Inflammatory macrophage (primary cell): ENCODE measurements around the gene ANKRD45.
A peak's percentile ranks its signal among the peaks of the same experiment; 100 is the strongest.
"Not testable (repeated sequence)": the region's sequence is repeated elsewhere in the genome, so short reads cannot be mapped to it uniquely, and the experiment has no call there.

ENCODE experiments used
- DNase-seq, 2 donors: peaks; one replicate each; pipeline ENCODE4 v3.0.0-alpha.2; 2020 to 2022

Gene ANKRD45

DNA sequence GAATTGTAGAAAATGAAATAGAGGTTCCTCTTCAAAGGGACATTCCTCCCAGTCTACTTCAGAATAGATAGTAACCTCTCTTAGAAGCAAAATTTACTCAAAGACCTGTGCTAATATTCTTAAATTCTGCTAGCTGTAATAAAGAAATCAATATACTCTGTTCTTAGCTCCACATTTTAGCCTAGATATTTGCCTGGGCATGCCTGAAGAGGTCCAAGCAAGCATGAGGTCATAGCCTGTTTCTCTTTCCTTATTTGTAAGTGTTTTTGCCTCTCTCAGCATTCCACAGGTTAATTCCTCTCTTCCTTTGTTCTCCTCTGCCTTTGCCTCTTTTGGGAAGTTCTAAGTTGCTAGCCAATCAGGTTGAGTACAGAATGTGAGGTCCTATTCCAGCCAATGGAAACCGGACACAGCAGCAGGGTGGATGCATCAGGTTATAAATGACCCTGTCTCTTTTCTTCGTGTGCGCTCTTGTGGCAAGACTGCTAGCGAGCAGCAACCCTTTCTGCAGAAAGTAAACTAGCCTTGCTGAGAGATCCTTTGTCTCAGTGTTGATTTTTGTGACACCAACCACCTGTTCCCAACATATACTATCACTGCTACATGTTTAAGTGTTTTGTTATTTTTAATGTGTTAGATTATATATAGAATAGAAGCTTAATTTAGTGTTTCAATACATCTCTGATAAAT lies 27.1 kb downstream of the ANKRD45 start:
- not testable (repeated sequence) for DNase-seq

DNA sequence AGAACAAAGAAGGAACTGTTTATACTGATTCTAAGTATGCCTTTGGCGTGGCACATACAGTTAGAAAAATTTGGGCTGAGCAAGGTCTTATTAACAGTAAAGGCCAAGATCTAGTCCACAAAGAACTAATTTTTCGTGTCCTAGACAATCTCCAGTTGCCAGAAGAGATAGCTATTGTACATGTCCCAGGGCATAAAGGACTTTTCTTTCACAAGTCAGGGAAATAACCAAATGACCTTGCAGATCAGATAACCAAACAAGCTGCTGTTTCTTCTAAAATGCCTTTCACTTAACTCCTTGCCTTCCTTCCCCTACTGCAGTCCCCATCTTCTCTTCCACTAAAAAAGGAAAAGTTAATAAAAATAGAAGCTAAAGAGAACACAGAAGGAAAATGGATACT lies 30.5 kb downstream of the ANKRD45 start:
- no peak for DNase-seq

DNA sequence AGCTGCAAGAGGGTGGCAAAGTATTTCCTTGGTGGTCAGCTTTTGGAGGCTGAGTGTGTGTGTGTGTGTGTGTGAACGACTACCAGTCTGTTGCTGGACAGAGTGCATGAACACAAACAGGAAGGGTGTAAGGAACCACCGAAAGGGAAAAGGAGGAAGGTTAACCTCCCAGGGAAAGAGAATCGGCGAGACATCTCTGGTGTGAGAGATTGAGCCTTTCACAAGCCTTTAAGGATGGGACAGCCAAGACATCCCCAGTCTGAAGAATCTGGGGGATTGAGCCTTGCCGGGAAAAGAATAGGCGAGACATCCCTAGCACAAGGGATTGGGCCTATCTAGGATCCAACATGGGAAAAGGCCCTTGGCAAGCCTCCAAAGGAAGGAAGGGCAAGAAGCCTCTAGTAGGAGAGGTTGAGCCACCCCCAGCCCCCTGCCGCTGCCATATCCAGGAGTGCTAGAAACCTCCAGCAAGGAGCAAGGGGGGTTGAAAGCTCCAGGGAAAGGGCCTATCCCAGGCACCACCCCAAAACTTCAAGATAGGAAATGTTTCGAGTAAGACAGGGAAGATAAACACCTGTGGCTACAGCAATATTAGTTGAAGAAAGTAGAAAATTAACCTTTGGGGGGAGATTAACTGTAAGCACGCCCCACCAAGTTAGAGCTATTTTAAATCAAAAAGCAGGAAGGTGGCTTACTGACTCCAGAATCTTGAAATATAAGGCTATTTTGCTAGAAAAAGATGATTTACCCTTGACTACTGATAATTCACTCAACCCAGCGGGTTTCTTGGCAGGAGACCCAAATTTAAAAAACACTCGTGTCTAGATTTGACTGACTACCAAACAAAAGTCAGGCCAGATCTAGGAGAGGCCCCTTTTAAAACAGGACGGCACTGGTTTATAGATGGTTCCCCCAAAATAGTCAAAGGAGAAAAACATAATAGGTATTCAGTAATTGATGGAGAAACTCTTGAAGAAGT lies 31.3 kb downstream of the ANKRD45 start:
- no peak for DNase-seq

DNA sequence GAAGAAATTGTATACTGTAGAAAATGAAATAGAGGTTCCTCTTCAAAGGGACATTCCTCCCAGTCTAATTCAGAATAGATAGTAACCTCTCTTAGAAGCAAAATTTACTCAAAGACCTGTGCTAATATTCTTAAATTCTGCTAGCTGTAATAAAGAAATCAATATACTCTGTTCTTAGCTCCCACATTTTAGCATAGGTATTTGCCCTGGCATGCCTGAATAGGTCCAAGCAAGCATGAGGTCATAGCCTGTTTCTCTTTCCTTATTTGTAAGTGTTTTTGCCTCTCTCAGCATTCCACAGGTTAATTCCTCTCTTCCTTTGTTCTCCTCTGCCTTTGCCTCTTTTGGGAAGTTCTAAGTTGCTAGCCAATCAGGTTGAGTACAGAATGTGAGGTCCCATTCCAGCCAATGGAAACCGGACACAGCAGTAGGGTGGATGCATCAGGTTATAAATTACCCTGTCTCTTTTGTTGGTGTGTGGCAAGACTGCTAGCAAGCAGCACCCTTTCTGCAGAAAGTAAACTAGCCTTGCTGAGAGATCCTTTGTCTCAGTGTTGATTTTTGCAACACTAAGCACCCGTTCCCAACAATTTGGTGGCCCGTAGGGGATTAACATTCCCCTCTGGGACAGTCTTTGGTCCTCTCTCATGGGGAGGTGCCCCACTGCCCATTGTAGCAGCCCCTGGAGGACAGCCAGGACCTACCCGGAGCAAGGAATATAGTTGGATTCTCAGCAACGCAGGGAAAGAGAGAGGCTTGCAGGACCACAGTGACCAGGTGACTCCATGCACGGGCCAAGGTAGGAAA lies 32.2 kb downstream of the ANKRD45 start:
- DNase-seq, result not testable (repeated sequence)

DNA sequence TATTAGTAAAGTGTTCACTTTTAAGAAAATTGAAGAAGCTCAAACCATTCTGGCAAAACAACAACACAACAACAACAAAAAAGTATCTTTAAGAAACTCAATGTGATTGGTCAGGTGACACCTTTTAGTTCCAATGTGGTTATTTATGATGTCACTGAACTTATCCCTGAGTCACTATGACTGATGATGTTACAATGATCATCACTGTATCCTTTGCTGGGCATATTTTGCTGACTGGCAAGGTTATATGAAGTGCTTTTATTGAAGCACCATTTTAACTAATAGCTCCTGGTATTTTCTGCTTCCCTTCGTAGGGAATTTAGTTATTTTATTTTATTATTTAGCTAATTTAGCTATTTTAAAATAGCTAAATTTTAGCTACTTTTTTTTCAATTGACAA lies 34.5 kb downstream of the ANKRD45 start, which contains the start of gene TEX50:
TEX50 (plus strand) TSS at position 223 of the 400 bp plus-strand sequence. CDS start 184 bp downstream, outside the sequence.
- DNase-seq, result no peak

DNA sequence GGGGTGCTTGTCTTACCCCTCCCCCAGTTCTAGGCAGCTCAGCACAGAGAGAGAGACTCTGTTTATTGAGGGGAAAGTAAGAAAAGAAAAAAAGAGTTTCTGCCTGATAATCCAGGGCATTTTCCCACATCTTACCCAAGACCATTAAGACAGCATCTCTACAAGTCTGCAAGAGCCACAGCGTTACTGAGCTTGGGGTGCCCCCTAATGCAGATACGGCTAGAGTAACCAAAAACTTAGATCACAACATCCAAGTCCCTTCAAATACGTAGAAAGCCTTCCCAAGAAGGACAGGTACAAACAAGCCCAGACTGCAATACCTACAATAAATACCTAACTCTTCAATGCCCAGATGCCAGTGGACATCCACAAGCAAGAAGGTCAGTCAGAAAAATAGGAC lies 40.8 kb downstream of the ANKRD45 start:
- no peak for DNase-seq

DNA sequence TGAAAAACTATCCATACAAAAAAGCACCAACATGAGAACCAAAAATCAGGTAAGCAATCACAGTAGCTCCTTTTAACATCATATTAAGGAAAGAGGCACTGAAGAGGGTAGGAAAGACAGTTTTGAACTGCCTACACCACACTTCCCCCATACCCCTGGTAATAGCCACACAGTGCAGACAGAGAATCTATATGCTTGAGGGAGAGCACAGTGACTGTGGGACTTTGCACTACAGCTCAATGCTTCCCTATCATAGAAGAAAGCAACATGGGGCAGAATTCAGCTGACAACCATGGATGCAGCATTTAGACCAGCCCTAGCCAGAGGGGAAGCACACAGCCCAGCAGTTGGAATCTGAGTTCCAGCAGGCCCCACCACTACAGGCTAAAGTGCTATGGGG lies 42.4 kb downstream of the ANKRD45 start:
- DNase-seq, result no peak

DNA sequence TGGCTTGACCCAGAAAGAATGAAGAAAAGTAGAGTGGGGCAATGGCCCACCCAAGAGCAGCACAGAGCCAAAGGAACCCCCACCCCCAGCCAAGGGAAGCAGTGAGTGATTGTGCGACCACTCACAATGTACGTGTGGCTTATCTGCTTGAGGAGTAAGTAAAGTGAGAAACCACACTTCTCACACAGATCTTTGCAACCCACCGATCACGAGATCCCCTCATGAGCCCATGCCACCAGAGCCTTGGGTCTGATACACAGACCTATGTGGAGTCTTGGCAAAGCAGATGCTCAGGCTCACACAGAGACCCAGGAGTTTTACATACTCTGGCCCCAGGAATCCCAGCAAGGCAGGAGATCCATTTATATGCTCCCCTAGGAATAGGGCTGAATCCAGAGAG lies 52.8 kb downstream of the ANKRD45 start:
- DNase-seq, result no peak

DNA sequence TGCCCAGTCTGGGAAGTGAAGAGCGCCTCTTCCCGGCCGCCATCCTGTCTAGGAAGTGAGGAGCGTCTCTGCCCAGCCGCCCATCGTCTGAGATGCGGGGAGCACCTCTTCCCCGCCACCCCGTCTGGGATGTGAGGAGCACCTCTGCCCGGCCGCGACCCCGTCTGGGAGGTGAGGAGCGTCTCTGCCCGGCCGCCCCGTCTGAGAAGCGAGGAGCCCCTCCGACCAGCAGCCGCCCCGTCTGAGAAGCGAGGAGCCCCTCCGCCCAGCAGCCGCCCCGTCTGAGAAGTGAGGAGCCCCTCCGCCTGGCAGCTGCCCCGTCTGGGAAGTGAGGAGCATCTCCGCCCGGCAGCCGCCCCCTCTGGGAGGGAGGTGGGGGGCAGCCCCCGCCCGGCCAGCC lies 56.6 kb downstream of the ANKRD45 start:
- DNase-seq, result not testable (repeated sequence)

DNA sequence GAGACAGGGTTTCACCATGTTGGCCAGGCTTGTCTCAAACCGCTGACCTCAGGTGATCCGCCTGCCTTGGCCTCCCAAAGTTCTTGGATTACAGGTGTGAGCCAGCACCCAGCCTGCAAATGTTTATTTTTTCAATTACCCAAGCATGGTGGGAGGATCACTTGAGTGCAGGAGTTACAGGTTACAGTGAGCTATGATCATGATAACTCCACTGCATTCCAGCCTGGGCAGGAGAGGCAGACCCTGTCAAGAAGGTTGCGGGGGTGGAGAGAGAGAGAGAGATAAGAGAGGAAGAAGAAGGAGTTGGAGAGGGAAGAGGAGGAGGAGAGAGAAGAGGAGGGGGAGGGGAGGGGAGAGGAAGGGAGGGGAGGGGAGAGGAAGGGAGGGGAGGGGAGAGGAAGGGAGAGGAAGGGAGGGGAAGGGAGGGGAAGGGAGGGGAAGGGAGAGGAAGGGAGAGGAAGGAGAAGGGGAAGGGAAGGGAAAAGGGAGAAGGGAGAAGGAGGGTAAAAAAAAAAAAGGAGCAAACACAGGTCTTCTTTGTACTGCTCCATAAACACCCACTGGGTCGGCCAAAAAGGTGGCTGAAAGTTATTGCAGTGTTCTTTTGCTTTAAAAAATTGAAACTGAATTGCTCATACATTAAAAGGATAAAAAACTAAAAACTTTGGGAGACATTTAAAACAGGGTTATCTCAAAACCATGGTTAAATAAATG lies 61.0 kb downstream of the ANKRD45 start:
- no peak for DNase-seq

DNA sequence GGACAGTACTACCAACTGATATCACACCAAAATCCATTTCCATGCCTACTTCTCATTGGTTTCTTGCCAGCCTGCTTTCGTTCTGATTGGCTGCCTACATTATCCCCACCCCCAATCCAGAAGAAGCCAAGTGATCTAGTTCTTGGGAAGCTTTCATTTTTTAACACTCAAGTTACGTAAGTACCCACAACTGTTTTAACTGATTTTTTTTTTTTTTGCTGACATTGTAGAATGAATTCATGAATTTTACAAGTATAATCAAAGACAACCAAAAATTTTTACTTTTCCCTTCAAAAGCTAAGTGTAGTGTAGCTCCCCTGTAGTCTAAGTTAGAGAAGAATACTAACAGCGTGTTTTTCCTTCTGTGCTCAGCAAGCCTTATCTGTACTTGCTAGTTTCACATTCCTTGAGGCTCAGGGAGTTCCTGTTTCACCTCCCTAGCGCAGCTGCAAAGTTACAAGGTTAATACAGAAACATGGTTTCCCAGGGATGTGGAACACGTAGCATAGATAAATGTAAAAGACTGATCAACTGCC lies 66.5 kb downstream of the ANKRD45 start, which contains the start of gene SLC9C2:
SLC9C2 (minus strand) TSS at position 17 of the 536 bp plus-strand sequence. CDS start 1,296 bp downstream, outside the sequence.
- DNase-seq, result peak; percentile 14 to 18

DNA sequence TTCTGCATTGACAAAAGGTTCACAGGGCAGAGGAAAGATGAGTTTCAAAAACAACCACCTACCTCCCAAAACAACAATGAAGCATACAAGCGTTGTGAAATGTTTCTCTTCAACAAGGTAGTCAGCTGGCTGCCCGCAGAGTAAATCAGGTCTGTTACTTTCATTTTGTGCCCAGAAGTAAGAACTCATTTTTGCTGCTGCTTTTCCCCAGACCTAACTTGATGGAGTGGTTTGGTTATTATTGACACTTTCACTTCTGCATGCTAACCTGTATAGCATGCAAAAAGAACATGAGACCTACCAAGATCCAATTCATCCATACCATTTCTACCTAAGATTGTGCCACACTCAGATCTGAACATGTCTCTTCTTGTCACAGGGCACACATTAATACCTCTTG lies 68.1 kb downstream of the ANKRD45 start:
- DNase-seq, result no peak

DNA sequence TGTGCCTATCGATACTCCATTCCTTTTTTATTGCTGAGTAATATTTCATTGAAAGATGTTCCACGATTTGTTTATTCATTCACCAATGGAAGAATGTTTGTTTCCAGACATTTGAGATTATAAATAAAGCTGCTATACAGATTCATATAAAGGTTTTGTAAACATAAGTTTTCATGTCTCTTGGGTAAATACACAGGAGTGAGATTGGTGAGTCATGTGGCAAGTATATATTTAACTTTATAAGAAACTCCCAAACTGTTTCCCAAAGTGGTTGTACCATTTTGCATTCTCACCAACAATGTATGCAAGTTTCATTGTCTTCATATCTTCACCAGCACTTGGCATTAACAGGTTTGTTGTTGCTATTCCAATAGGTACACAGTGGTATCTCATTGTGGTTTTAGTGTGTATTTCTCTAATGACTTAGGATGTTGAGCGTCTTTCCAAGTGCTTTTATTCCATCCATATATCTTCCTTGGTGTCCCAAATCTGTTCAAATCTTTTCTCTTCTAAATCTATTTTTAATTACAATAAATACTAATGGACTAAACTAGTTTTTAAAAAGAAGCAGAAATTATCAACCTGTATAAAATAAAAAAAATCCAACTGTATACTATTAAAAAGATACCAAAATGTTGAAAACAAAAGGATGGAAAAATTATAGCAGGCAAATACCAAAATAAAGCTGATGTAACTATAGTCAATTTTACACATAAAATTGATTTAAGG lies 73.4 kb downstream of the ANKRD45 start:
- no peak for DNase-seq

DNA sequence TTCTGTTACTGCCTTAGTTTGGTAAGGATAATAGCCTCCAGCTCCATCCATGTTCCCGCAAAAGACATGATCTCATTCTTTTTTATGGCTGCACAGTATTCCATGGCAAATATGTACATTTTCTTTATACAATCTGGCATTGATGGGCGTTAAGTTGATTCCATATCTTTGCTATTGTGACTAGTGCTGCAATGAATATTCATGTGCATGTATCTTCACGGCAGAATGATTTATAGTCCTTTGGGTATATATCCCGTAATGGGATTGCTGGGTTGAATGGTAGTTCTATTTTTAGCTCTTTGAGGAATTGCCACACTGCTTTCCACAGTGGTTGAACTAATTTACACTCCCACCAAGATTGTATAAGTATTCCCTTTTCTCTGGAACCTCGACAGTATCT lies 78.5 kb downstream of the ANKRD45 start:
- DNase-seq, result not testable (repeated sequence)

DNA sequence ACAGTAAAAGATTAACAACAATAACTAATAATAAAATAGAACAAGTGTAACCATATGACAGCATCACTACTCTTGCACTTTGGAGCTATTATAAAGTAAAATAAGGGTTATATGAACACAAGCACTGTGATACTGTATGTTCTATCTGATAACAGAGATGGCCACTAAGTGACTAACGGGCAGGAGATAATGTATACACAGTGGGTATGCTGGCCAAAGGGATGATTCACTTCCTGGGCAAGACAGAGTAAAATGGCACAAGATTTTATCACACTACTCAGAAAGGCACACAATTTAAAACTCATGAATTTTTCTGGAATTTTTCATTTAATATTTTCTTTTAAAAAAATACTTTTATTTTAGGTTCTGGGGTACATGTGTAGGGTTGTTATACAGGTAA lies 79.1 kb downstream of the ANKRD45 start:
- DNase-seq, result no peak

DNA sequence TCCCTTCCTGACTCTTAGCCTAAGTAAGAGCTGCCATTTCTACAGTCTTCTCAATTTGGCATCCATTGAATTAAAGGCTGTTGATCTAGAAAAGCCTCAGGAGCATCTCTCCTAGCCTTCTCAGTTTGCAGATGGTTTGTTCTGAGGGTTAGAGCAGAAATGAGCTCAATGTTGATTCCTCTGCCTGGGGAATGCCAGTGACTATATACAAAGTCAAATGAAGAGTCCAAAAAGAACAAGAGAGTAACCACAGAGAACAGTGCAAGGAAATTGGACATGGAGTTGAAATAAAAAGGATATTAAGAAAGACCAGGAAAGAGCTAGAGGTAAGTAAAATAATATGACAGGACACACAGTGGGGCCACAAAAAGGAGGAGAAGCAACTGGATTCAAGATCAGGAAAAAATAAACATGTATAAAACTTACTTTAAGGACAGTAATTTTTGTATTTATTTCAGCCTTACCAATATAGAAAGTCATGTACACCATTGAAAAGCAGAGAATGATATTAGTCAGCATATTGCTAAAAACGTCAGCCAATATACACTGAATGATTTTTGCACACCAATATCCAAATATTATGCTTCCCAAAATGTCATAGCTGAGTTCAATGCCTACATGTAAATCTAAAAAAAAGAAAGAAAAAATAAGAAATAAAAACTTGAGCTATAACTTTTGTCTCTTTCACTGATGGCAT lies 88.1 kb downstream of the ANKRD45 start:
- no peak for DNase-seq

DNA sequence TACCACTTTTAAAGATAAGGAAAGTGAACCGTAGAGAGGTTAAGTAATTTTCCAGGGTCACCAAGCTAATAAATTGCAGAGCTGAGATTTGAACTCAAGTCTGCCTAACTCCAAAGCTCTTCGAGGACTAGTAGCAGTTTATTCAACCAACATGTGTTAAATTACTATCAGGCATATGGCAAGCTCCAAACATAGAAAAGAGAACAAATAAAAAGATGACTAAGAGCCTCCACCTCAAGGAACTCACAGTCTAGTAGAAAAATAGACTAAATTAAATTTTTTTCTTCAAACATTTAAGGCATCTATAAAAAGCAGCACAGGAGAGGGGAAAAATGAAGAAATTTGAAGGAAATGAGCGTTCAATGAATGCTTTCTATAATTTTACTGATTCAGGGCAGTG lies 89.0 kb downstream of the ANKRD45 start:
- DNase-seq, result no peak

DNA sequence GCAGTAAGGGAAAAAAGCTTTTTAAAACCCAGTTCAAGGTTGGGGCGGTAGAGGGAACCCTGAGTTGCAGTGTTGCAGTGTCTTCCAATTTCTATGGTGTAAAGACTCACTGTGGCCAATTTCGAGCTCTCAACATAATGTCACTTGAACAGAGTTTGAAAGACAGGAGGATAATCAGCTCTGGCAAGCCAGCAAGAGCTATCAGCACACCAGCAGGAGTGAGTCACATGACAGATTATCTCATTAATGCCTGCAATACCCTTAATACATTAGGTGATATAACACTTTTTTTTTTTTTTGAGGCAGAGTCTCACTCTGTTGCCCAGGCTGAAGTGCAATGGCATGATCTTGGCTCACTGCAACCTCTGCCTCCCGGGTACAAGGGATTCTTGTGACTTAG lies 89.6 kb downstream of the ANKRD45 start:
- no peak for DNase-seq

DNA sequence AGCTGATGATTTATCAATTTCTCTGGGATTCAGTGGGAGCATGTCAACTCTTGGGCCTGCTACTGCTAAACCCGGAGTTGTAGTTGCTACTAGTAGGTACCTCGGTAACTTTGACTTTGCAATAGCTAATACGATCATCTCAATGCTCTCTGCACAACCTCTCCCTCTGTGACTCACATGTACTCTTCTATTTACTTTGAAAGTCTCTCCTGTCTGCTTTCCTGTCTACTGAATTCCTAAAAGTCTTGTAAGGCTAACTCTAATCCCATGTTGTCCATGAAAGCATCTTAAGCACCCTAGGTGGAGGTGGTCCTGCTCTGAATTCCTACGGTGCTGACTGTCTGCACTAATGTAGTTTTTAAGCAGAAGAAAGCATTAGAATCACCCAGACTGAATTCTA lies 96.1 kb downstream of the ANKRD45 start:
- no peak for DNase-seq

DNA sequence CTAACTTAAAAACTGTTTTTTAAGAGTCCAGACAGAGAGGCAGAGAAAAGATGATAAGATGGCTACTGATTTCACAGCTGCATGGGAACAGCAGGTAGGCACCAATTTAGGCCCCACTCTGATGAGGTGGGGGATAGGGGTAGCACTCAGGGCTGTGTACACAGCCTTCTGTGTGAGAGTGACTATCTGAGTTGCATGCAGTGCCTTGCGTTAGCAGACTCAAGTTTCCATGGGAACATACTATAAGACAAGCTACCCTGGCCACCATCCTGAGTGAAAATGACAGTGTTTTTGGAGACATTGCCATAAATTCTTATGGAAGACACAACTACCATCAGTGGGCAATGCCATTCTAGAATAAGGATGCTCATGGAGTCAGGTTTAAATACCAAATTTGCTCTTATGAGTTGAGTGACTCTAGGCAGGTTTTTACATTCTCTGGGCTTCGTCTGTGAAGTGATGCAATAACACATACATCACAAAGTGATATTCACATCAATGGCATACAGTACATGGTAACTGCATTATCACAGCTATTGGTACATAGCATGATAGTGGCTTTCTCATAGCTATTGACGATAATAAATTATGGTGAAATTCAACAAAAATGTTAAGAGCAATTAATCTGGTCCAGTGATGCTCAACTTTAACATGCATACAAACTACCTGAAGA lies 97.3 kb downstream of the ANKRD45 start:
- no peak for DNase-seq
